B cell (primary cell): ENCODE measurements around the gene TMEM86B. TPM values are rescaled to one million over a fixed set of nuclear protein-coding genes. Genes with fewer than 3 reads are reported as not detected.

Experiments used
- ATAC-seq: fragments of 200-7000 bp; cut with Tn5 transposase; one replicate; pipeline ENCODE4 v1.10.0; 2021; ENCODE audit warnings: low read depth, mild to moderate bottlenecking, moderate number of reproducible peaks, moderate library complexity
- CTCF ChIA-PET: fragments of 350-600 bp; sonication (Branson Sonifier 250); formaldehyde crosslinking; loops from one replicate; lab custom pipeline; 2021; ENCODE audit warnings: antibody characterized with exemption, inconsistent platforms; lab: Charles Lee
- POLR2A ChIA-PET: fragments of 350-600 bp; sonication (Branson Sonifier 250); formaldehyde crosslinking; loops from one replicate; lab custom pipeline; 2021; ENCODE audit warnings: antibody characterized with exemption; lab: Charles Lee
- DNase-seq: peaks from one replicate; pipeline ENCODE4 v3.0.0; 2013
- H2AFZ ChIP-seq: 2 replicates; pipeline ENCODE4 v1.6.1; 2012; ENCODE audit warnings: mild to moderate bottlenecking, low read depth, low read length; ENCODE audit not compliant: insufficient read depth, poor library complexity, severe bottlenecking
- H3K27ac ChIP-seq, 2 donors: 1 replicate in 1 of 2; 2 replicates in 1 of 2; pipeline ENCODE4 v1.5.1; 2012 to 2013; ENCODE audit warnings: low read length in 2 of 2, mild to moderate bottlenecking in 2 of 2, moderate library complexity in 1 of 2
- H3K27me3 ChIP-seq, 4 experiments: fragments of 200-600 bp in 1 of 4; sonication (generic) in 1 of 4; replicated peaks in 1 of 4; 1 replicate in 2 of 4; 2 replicates in 2 of 4; pipeline versions ENCODE4 v1.6.1 to v1.7.0; 2013 to 2016; ENCODE audit warnings: low read length in 3 of 4, mild to moderate bottlenecking in 2 of 4, mixed read lengths in 1 of 4, moderate library complexity in 1 of 4; ENCODE audit not compliant: insufficient read depth in 4 of 4, control insufficient read depth in 3 of 4; ENCODE audit errors: control extremely low read depth in 1 of 4
- H3K36me3 ChIP-seq, 2 experiments: replicated peaks in 1 of 2; 1 replicate in 1 of 2; 2 replicates in 1 of 2; pipeline versions ENCODE4 v1.6.1 to v1.7.1; 2013; ENCODE audit warnings: low read length in 1 of 2; ENCODE audit not compliant: insufficient read depth in 2 of 2, control insufficient read depth in 1 of 2; ENCODE audit errors: control extremely low read depth in 1 of 2, extremely low read depth in 1 of 2
- H3K4me1 ChIP-seq, 2 donors: fragments of 200-600 bp in 1 of 2; sonication (generic) in 1 of 2; 1 replicate in 1 of 2; 2 replicates in 1 of 2; pipeline versions ENCODE4 v1.5.1 to v1.6.1; 2013 to 2017; ENCODE audit warnings: low read length in 2 of 2; ENCODE audit not compliant: control insufficient read depth in 2 of 2, insufficient read depth in 2 of 2
- H3K4me2 ChIP-seq: replicated peaks from 2 replicates; pipeline ENCODE3; 2012; ENCODE audit warnings: mild to moderate bottlenecking, low read depth, low read length; ENCODE audit not compliant: poor library complexity, severe bottlenecking
- H3K4me3 ChIP-seq, 5 experiments: fragments of 200-600 bp in 1 of 5; sonication (generic) in 1 of 5; 1 replicate in 3 of 5; 2 replicates in 2 of 5; pipeline versions ENCODE4 v1.5.1 to v1.7.0; 2011 to 2016; ENCODE audit warnings: low read length in 4 of 5, mild to moderate bottlenecking in 4 of 5, low read depth in 2 of 5, control low read depth in 1 of 5, moderate library complexity in 1 of 5; ENCODE audit not compliant: insufficient read depth in 1 of 5; ENCODE audit errors: control extremely low read depth in 1 of 5, extremely low read depth in 1 of 5
- H3K79me2 ChIP-seq: fragments of 200-600 bp; sonication (generic); one replicate; pipeline ENCODE4 v1.6.0; 2016; ENCODE audit warnings: low read length; ENCODE audit not compliant: control insufficient read depth, insufficient read depth
- H3K9ac ChIP-seq: fragments of 200-600 bp; sonication (generic); 2 replicates; pipeline ENCODE4 v1.6.1; 2017; ENCODE audit warnings: mild to moderate bottlenecking, low read length, moderate library complexity
- H3K9me3 ChIP-seq, 3 donors: one replicate each; pipeline versions ENCODE4 v1.6.1 to v1.7.1; 2013; ENCODE audit warnings: low read length in 2 of 3; ENCODE audit not compliant: control insufficient read depth in 2 of 3, insufficient read depth in 1 of 3; ENCODE audit errors: control extremely low read depth in 1 of 3
- H4K20me1 ChIP-seq: 2 replicates; pipeline ENCODE4 v1.6.0; 2012; ENCODE audit warnings: mild to moderate bottlenecking, low read length; ENCODE audit not compliant: insufficient read depth, control insufficient read depth, poor library complexity, severe bottlenecking
- H3K27ac Mint-ChIP-seq: one replicate; pipeline ENCODE4 v1.8.0; 2021; ENCODE audit warnings: mixed read lengths
- H3K27me3 Mint-ChIP-seq: one replicate; pipeline ENCODE4 v1.8.0; 2021; ENCODE audit warnings: mixed read lengths
- H3K4me1 Mint-ChIP-seq: one replicate; pipeline ENCODE4 v1.8.0; 2021; ENCODE audit warnings: mixed read lengths
- H3K4me3 Mint-ChIP-seq: one replicate; pipeline ENCODE4 v1.8.0; 2021; ENCODE audit warnings: mixed read lengths
- H3K9me3 Mint-ChIP-seq: one replicate; pipeline ENCODE4 v1.8.0; 2022; ENCODE audit warnings: mixed read lengths; ENCODE audit not compliant: insufficient read depth
- CTCF ChIP-seq: fragments of 200-600 bp; IDR thresholded peaks from one replicate; pipeline ENCODE4 v1.8.0; 2022; ENCODE audit warnings: antibody characterized with exemption, mild to moderate bottlenecking
- EZH2 ChIP-seq: IDR thresholded peaks from 2 replicates; pipeline ENCODE4 v1.6.1; 2012; ENCODE audit warnings: borderline replicate concordance, low read depth, mild to moderate bottlenecking, moderate library complexity, low read length; ENCODE audit not compliant: insufficient read depth, poor library complexity, severe bottlenecking
- WGBS: methylation state at CpG from one replicate; pipeline ENCODE4 v1.1.5; 2013; ENCODE audit warnings: missing lambda C conversion rate; ENCODE audit not compliant: insufficient coverage; 5-methylcytosine and 5-hydroxymethylcytosine counted together
- intact Hi-C: fragments of 100-400 bp; cut with micrococcal nuclease; formaldehyde crosslinking; loops from one replicate; pipeline ENCODE4 v1.10.0; 2022
- polyA plus RNA-seq: library from polyadenylated mRNA; depleted of rRNA; stranded (reverse); fragments of >200 nt; gene quantifications from 2 replicates; pipeline ENCODE4 v1.2.3, GENCODE V29; 2012
- total RNA-seq, 2 donors: library from RNA; stranded (reverse); fragments of 120-200 nt in 1 of 2; gene quantifications; 1 replicate in 1 of 2; 2 replicates in 1 of 2; pipeline versions ENCODE4 v1.2.3 to v1.2.4, GENCODE V29; 2013 to 2022

Gene TMEM86B
- total and polyA plus RNA-seq, 2 donors (not counting 1 experiment from before 2014, with no cell fraction given): 13.6 to 20.7 TPM

GRCh38 chr19:55193481-55193880 lies 35.1 kb downstream of the TMEM86B start:
- Mint-ChIP-seq H3K9me3 (no peaks in the 10 kb centered on the region), H3K27me3 (peaks cover 26% of the 10 kb centered on the region), H3K4me3 (no peak overlapping the region), H3K4me1 (no peaks in the 10 kb centered on the region), H3K27ac (no peak overlapping the region)
- intact Hi-C loops: no loop called here
- Histone ChIP-seq H3K4me2 (no peak overlapping the region), H3K9me3 (peaks cover 0 to 8% (median 0%) of the 10 kb centered on the region in 3 donors), H2AFZ (no peak overlapping the region), H3K4me3 (no peak overlapping the region), H3K9ac (no peak overlapping the region), H3K79me2 (no peaks in the 10 kb centered on the region), H3K4me1 (no peaks in the 10 kb centered on the region), H3K27ac (no peak overlapping the region), H3K27me3 (peaks cover 0 to 8% (median 0%) of the 10 kb centered on the region in 4 experiments), H4K20me1 (no peaks in the 10 kb centered on the region), H3K36me3 (no peaks in the 10 kb centered on the region)
- WGBS: 90% methylated on average over 11 of the region's 12 CpGs
- POLR2A ChIA-PET: no interaction called here
- no peak for ATAC-seq
- no peak for TF ChIP-seq CTCF
- no peak for TF ChIP-seq EZH2
- CTCF ChIA-PET: no interaction called here
- no peak for DNase-seq

GRCh38 chr19:55189403-55189835 lies 39.1 kb downstream of the TMEM86B start:
- intact Hi-C loops: no loop called here
- ChIA-PET CTCF (no interaction called here), POLR2A (no interaction called here)
- peaks cover 0 to 14% (median 0%) of the 10 kb centered on the region in 4 experiments for H3K27me3 ChIP-seq
- H3K4me2 ChIP-seq: no peak overlapping the region
- H3K36me3 ChIP-seq: no peaks in the 10 kb centered on the region
- H2AFZ ChIP-seq: no peak overlapping the region
- no peak overlapping the region for H3K27ac ChIP-seq
- no peak overlapping the region for H3K9ac ChIP-seq
- Mint-ChIP-seq H3K27ac (no peak overlapping the region), H3K4me3 (no peak overlapping the region), H3K9me3 (no peaks in the 10 kb centered on the region), H3K27me3 (peaks cover 20% of the 10 kb centered on the region), H3K4me1 (no peaks in the 10 kb centered on the region)
- no peak for ATAC-seq
- 82% methylated on average over 14 of the region's 15 CpGs for WGBS
- no peaks in the 10 kb centered on the region for H3K79me2 ChIP-seq
- no peaks in the 10 kb centered on the region for H3K4me1 ChIP-seq
- no peaks in the 10 kb centered on the region for H3K9me3 ChIP-seq
- H4K20me1 ChIP-seq: no peaks in the 10 kb centered on the region
- DNase-seq: no peak
- no peak overlapping the region for H3K4me3 ChIP-seq
- TF ChIP-seq CTCF: no peak
- TF ChIP-seq EZH2: no peak
